HTR-8/SVneo (cell line): ENCODE results near the gene ULK4.
"Not testable (repeated sequence)": the region's sequence is repeated elsewhere in the genome, so short reads cannot be mapped to it uniquely, and the experiment has no call there.

ENCODE experiments used
- DNase-seq: peaks from one replicate; pipeline ENCODE4 v3.0.0; 2011; ENCODE audit warnings: low spot score, mixed read lengths; ENCODE audit not compliant: insufficient read length
- FAIRE-seq: peaks from 2 replicates; lab custom pipeline; 2011; peaks lifted over from hg19 to GRCh38; lab: Jason Lieb, UNC

Gene ULK4

GRCh38 chr3:41598402-41599126 lies 363.3 kb downstream of the ULK4 start:
- no peak for FAIRE-seq
- DNase-seq, result no peak

DNA sequence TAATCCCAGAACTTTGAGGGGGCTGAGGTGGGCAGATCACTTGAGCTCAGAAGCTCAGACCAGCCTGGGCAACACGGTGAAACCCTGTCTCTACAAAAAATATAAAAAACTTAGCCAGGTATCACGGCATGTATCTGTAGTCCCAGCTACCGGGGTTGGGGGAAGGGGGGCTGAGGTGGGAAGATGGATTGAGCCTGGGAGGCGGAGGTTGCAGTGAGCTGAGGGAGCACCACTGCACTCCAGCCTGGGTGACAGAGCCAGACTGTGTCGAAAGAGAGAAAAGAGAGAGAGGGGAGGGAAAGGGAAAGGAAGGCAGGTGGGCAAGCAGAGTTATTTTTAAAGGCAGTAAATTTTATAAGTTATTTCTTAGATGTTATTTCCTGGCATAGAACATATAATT lies 368.1 kb downstream of the ULK4 start:
- DNase-seq (no peak), FAIRE-seq (no peak)

- FAIRE-seq, result no peak
- no peak for DNase-seq
These were observed 369.0 kb downstream of the ULK4 start for GRCh38 chr3:41592753-41593510.

DNA sequence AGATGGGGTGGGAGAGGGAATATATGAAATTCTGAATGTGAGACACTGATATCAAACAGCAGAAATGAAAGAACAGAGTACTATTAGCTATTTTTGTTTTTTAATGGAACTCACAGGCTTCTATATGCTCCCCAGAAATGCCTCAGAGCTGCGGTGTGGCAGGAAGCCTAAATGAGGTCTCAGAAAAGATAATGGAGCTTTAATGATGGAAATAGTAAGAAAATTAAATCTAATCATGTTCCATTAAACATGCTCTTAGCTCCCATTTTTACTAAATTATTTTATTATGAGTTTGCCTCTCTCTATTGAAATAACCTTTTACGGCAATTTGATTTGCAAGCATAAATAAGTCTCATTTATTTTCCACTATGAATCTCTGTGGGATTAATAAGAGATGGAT lies 378.9 kb downstream of the ULK4 start:
- FAIRE-seq (no peak), DNase-seq (no peak)

DNA sequence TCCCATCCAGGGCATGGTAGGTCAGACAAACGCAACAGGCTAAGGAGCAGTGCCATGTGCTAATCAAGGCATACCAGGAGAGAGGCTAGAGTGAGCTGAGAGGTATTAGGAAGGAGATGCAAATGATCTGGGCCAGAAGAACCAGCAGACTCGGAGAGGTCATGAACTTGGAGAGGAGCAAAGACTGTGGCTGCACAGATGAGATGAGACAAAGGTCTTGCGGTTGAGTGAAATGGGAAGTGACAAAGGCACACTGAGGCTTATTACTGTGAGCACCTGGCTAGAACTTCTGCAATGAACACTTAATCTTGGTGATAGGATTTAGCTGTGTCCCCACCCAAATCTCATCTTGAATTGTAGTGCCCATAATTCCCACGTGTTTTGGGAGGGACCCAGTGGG lies 380.2 kb downstream of the ULK4 start:
- DNase-seq, result no peak
- FAIRE-seq, result no peak

GRCh38 chr3:41580274-41580959 lies 381.5 kb downstream of the ULK4 start:
- no peak for DNase-seq
- FAIRE-seq, result no peak

DNA sequence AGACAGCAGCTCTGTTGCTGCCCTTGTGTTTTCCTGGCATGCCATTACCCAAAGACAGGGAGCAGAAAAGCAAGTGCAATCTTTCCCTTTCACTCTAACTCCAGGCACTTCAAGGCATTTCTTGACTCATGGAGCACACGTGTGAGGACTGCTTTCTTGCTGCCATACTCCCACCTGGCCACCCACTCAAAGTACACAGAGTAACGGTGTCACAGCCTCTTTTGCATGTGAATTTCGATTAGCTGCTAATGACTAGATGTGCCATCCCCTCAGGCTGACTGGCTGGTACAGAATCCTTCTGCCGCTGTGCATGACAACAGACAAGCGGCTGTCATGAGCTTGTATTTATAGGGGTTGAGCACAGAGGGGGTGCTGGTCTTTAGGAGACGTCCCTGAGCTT lies 382.0 kb downstream of the ULK4 start:
- DNase-seq, result no peak
- no peak for FAIRE-seq

DNA sequence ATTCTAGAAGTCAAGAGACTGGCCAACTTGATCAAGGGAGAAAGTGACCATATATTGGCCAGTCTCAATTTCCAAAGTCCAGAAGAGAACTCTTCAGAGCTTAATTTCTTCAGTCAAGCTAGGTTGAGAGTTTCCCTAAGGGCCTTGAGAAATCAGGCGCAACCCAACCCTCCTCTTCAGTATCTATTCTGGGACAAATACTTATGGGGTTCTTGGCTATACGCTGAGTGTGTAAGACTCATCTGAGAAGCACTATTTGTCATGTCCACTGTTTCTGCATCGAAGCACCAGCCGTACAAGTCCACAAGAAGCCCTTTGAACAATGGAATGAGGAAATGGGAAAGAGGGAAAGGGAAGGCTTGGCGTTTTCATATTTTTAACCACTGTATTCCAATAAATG lies 383.1 kb downstream of the ULK4 start:
- no peak for DNase-seq
- FAIRE-seq, result no peak

DNA sequence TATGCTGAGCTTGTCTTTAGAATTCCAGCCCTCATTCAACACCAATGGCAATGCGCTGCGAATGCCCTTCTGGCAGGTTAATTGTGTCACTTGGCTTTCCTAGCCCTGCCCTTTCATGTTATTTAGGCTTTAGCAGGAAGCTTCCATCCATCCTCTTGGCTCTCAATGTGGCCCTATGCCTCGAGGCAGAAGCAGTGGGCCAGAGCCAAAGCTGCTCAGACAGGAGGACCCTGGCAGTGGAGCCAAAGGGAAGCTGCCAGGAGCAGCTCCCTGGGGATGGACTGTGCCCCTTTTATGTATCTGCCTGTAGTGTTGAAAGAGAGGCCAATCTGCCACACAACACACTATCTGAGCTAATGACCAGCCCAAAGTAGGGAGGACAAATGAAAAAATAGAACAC lies 386.2 kb downstream of the ULK4 start:
- no peak for FAIRE-seq

GRCh38 chr3:41574900-41575299 lies 387.0 kb downstream of the ULK4 start:
- DNase-seq (no peak), FAIRE-seq (no peak)

More for the DNA sequence above, 386.2 kb downstream of the ULK4 start:
- no peak for DNase-seq

DNA sequence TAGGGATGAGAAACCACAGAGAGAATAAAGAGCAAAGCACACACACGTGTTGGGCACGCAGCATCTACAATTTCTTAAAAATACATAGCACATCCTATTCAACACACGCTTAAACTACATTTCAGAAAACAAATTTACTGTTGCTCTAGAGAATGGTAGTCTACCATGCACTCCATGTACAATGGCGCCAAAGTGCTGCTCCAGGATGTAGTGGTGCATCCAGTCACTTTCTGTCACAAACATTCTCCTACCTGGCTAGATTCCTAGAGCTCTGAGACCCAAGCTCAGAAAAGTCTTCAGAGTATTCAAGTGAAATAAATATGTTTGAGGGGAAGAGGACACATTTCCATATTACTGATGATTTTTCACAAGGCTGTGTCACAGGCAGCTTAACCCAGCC lies 388.3 kb downstream of the ULK4 start:
- FAIRE-seq, result no peak
- DNase-seq, result no peak

DNA sequence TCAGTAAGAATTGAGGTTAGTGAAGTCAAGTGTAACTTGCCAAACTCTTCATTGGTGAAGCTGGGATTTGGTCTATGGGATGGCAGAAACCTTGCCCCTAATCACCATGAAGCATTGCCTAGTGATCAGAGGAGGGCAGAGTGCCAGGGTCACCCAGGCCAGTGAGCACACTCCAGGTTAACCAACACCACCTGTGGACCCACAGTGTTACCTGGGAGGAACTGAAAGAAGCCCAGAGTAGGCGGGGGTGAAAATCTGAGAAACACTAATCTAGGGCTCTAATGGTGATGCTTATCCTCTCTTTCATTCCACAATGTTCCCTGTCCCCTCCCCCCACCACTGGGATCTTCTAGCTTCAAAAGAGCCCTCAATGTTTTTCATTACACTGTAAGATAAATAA lies 389.8 kb downstream of the ULK4 start:
- no peak for DNase-seq
- no peak for FAIRE-seq

GRCh38 chr3:41569632-41570305 lies 392.1 kb downstream of the ULK4 start:
- DNase-seq, result no peak
- no peak for FAIRE-seq

GRCh38 chr3:41565948-41566514 lies 395.9 kb downstream of the ULK4 start:
- DNase-seq (no peak), FAIRE-seq (no peak)

DNA sequence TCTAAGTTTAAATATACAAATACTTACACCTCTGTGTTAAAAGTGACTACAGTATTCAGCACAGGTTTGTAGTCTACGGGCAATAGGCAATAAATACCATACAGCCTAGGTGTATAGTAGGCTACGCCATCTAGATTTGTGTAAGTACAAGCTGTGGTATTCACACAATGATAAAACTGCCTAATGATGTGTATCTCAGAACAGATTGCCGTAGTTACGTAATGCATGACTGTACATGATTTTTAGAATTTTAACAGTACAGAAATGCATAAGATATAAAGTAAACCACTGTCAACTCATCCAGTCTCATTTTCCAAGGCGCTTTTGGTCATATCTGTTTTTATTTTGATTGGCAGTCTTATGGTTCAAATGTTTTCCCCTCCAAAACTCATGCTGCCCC lies 396.9 kb downstream of the ULK4 start:
- no peak for DNase-seq

DNA sequence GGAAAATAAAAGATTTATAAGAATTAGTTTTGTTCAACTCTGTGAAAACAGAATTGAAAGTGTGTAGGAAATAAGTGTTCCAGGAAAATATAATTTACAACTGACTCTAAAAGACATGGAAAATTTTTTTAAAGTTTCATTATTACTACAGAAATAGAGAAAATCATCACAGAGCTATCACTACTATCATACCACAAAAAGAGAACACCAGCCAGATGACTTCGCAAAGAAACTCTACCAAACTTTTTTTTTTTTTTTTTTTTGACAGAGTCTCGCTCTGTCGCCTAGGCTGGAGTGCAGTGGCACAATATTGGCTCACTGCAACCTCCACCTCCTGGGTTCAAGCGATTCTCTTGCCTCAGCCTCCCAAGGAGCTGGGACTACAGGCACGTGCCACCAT lies 405.7 kb downstream of the ULK4 start:
- not testable (repeated sequence) for DNase-seq, FAIRE-seq

More for the DNA sequence above, 396.9 kb downstream of the ULK4 start:
- no peak for FAIRE-seq

GRCh38 chr3:41532976-41533375 lies 428.9 kb downstream of the ULK4 start:
- FAIRE-seq, result no peak
- no peak for DNase-seq

DNA sequence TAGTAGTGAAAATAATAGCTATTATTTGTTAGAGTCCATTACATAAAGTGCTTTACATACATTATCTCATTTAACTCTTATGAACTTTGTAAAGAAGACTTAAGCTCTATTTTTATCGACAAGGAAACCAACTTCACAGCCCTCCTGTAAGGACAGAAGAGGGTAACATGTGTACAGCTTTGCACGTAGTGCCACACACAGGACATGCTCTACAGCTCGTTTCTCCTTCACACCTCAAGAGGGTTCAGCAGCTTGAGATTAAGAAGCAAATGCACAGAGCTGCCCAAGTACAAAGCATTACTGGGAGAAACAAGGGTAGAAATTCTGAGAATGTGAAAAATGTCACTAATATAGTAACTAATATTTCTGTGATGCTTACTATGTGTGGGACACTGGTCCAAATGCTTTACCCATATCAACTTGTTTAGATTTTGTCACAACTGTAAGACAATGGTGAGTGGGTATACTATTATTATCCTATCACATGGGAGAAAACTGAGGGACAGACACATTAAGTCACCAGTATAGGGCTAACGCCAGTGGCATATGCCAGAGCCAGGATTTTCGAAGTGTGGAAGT lies 434.8 kb downstream of the ULK4 start:
- DNase-seq (no peak), FAIRE-seq (no peak)

GRCh38 chr3:41525303-41526064 lies 436.4 kb downstream of the ULK4 start:
- DNase-seq (no peak), FAIRE-seq (no peak)
